A673 (cell line): ENCODE results near the gene TMEM272.

Source experiments
- CTCF ChIP-seq: fragments of 300-800, 200-600 bp; sonication (generic); conservative IDR thresholded peaks from 2 replicates; pipeline ENCODE4 v1.5.1; 2017; ENCODE audit warnings: low read depth, mild to moderate bottlenecking, antibody characterized with exemption, low read length, moderate library complexity, mixed read lengths
- EZH2 ChIP-seq: fragments of 200-600 bp; sonication (generic); IDR thresholded peaks from 2 replicates; pipeline ENCODE4 v1.6.1; 2017; ENCODE audit warnings: borderline replicate concordance, low read depth, mild to moderate bottlenecking, mixed read lengths, antibody characterized with exemption, low read length; ENCODE audit not compliant: poor library complexity, severe bottlenecking

- TF ChIP-seq EZH2 (no peak), CTCF (no peak)
These were observed 25.6 kb upstream of the TMEM272 start for GRCh38 chr13:51870616-51871015.
